ENCODE results near the gene STX4.

The STX4 gene

DNA sequence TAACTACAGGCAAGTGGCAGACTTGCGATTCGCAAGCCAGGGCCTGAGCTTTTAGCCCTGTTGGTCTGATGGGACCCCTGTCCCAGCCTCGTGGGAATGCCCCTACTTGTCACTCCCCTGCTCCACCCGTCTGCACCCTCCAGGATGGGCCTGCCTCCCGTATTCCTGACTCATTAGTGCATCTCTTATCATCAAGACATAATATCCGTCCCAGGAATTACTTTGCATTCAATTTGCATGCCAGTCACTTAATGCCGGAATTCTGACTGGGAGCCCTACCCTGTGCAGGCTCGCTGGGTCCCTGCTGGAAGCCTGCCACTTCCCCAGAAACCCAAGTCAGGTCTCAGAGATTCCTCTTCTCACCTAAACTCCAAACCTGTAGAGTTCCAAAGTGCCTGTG is 52.1 kb downstream of the STX4 start:
- DNase-seq, result no peak

DNA sequence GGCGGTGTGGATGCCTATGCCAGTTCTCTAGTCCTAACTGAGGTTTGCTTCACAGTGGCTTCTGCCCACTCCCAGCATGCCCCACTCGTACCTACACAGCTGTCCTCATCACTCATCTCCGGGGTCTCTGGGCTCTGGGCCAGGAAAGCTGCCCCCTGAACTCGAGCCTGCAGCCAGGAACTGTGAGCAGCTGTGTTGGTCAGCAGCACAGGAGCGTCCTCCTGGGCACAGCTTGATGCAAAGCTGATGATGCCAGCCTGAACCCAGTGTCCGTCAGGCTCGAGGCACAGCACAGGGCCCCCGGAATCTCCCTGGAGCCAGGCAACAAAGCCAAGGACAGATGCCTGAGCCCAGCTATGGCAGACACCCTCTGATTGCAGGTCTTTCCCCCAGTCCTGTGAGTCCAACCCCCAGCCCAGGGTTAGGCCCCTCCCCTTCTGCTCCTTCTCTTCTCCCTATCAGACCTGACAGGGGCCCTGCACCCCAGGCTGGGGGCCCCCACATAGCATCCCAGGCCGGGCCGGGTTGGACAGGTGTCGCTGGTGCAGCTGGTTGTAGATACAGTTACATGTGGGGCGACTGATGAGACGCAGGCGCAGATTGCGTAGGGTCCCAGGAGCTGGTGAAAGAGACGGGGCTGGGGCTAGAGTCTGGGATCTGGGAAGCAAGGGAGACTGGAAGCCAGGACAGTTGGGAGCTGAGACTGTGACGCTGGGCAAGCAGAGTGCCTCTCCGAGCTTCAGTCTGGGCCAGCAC is 52.7 kb downstream of the STX4 start:
- no peak for DNase-seq

DNA sequence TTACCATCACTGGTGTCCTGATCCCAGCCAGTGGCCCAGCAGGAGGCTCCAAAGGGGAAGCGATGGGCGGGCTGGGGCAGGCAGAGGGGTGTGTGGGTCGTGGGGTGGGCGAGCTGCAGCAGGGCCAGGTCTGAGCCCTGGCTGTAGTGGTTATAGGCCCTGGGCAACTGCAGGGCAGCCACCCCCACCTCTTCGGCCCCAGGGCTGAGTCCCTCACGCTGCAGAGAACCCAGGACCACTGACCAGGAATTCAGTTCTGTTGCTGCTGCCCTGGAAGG is 53.2 kb downstream of the STX4 start:
- DNase-seq, result no peak

DNA sequence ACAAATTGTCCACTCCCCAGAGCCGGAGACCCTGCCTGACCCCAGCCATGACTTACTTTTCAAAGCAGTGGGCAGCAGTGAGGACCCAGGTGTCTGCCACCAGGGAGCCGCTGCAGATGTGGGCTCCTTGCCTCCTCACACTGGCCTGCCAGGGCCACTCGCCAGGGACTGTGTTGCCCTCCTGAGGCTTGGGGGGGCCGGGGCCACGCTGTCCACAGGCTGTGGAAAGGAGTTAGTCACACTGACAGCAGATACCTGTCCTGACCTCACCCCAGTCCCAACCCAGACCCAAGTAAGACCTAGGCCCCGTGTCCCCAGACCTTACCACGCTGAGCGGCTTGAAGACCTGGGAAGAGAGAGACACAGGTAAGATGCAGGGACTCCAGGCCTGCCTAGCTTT is 54.1 kb downstream of the STX4 start:
- no peak for DNase-seq

DNA sequence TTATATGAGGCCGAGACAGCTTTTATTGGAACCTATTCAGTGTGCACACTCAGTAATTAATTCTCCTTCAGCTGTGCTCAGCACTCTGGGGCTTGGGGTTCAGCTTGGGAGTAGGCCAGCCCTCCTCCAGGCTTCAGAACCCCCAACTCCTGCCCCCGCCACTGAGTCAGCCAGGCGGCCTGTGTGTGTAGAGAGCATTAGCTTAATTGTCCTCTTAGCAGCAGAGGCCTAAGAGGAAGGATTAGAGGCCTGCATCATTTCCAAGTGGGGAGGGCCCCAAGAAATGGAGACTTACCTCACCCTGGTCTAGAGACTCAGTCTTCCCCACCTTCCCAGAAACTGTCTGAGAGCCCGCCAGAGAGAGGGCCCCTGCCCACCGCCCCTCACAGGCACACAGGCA is 54.6 kb downstream of the STX4 start:
- DNase-seq, result no peak

DNA sequence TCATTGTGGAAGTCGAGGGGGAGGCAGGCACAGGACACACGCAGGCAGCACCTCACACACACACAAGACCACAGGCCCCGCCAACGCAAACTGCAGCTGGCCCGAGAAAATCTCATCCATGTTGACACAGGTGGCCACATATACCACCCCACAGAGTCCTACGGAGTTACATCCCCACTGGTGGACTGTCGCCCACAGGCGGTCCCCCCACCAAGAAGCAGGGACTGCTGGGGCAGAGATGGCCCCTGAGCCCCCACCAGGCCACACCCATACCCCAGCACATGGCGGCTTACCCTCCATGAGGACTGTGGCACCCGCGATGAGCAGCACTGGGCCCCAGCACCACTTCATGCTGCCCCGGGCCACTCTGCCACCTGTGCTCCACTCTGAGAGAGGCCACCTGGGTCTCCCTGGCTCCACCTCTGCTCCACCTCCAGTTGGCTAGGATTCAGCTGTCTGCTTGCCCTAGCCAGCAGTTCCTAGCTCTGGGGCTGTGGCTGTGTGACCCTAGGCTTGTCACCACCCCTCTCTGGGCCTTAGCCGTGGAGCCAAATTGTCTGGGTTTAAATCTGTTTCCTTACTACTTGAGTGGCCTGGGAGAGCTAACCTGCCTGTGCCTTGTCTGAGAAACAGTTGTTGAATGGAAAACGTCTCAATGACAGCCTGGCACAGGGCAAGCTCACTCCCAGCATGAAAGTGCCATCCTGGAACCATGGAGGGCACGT is 55.3 kb downstream of the STX4 start, which contains the start of gene PRSS53:
PRSS53 (minus strand) TSS at position 485 of the 725 bp plus-strand sequence; CDS start at position 351, 134 bp downstream.
- no peak for DNase-seq

DNA sequence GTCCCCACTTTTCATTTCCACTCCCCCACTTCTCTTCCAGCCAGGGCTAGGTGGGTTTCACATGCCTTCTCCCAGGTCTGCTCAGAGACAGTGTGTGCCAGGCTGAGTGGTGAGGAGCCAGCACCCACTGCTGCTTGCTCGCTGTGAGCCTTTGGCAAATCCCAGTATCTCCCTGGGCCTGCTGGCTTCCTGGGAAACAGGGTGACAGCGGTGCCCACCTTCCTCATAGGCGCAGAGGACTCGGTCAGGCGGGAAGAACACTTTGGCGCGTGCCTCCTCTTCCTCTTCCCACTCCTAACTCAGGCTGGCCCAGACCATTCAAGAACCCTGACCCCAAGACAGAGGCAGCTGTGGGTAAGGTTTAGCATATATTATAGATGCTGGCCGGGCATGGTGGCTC is 55.8 kb downstream of the STX4 start:
- no peak for DNase-seq

All from NCI-H187 (cell line).